GM12878 (cell line): Measurements from ENCODE around the gene PLA2G3. TPM values are rescaled to one million over a fixed set of nuclear protein-coding genes. Genes with fewer than 3 reads are reported as not detected.

Experiments
- ATAC-seq: fragments of 200-7000 bp; cut with Tn5 transposase; 3 replicates; pipeline ENCODE4 v1.9.1; 2020; ENCODE audit warnings: mild to moderate bottlenecking, moderate library complexity
- BruUV-seq: library from RNA; stranded (reverse); fragments of 400-500 nt; replicated peaks from 2 replicates; lab custom pipeline; 2021; lab: Mats Ljungman, UMichigan
- CTCF ChIA-PET: fragments of 300-600 bp; sonication (Branson Sonifier 250); formaldehyde crosslinking; extraction: SDS; loops from one replicate; lab custom pipeline; 2021; ENCODE audit warnings: inconsistent platforms; lab: Yijun Ruan, JAX
- POLR2A ChIA-PET: fragments of 350-600 bp; formaldehyde crosslinking; extraction: SDS; loops from one replicate; lab custom pipeline; 2021; ENCODE audit warnings: inconsistent platforms; lab: Charles Lee
- RAD21 ChIA-PET: fragments of 300-600 bp; sonication (Branson Sonifier 250); formaldehyde crosslinking; loops from one replicate; lab custom pipeline; 2023; ENCODE audit warnings: antibody characterized with exemption; ENCODE audit not compliant: unreplicated experiment; lab: Charles Lee
- SMC1A ChIA-PET: fragments of 300-600 bp; sonication (Branson Sonifier 250); formaldehyde crosslinking; loops from one replicate; lab custom pipeline; 2023; ENCODE audit not compliant: unreplicated experiment, uncharacterized antibody; lab: Charles Lee
- DNase-seq: peaks from one replicate; pipeline ENCODE4 v3.0.0-alpha.2; 2011; ENCODE audit warnings: low read depth, low spot score
- FAIRE-seq: peaks from 3 replicates; lab custom pipeline; 2011; peaks lifted over from hg19 to GRCh38; lab: Jason Lieb, UNC
- H2AFZ ChIP-seq: 2 replicates; pipeline ENCODE4 v1.6.0; 2011; ENCODE audit warnings: low read depth, low read length, control low read depth; ENCODE audit not compliant: control insufficient read depth
- H3K27ac ChIP-seq: 2 replicates; pipeline ENCODE4 v1.5.1; 2011; ENCODE audit warnings: control low read depth; ENCODE audit not compliant: control insufficient read depth, insufficient read depth
- H3K27me3 ChIP-seq, 2 experiments: replicated peaks in 1 of 2; 2 replicates each; pipeline versions ENCODE4 v1.6.0 to v1.6.1; 2011; ENCODE audit warnings: low read length in 1 of 2; ENCODE audit not compliant: control insufficient read depth in 2 of 2, insufficient read depth in 2 of 2
- H3K36me3 ChIP-seq, 2 experiments: 2 replicates each; pipeline ENCODE4 v1.5.1; 2011; ENCODE audit warnings: low read length in 1 of 2; ENCODE audit not compliant: control insufficient read depth in 2 of 2, insufficient read depth in 2 of 2
- H3K4me1 ChIP-seq: 2 replicates; pipeline ENCODE4 v1.6.1; 2011; ENCODE audit warnings: mild to moderate bottlenecking, low read length, moderate library complexity, mixed read lengths; ENCODE audit not compliant: control insufficient read depth, insufficient read depth
- H3K4me2 ChIP-seq: 2 replicates; pipeline ENCODE4 v1.6.0; 2011; ENCODE audit warnings: control low read depth; ENCODE audit not compliant: control insufficient read depth, insufficient read depth
- H3K4me3 ChIP-seq: fragments of 200-600 bp; sonication (generic); 2 replicates; pipeline ENCODE4 v1.5.1; 2016
- H3K79me2 ChIP-seq: 2 replicates; pipeline ENCODE4 v1.6.0; 2011; ENCODE audit warnings: low read length; ENCODE audit not compliant: control insufficient read depth, insufficient read depth
- H3K9ac ChIP-seq: 2 replicates; pipeline ENCODE4 v1.8.0; 2011; ENCODE audit warnings: low read length, control low read depth, mixed read lengths; ENCODE audit not compliant: control insufficient read depth, insufficient read depth
- H3K9me3 ChIP-seq: replicated peaks from 3 replicates; pipeline ENCODE4 v1.5.1; 2011; ENCODE audit warnings: mild to moderate bottlenecking, low read length; ENCODE audit not compliant: control insufficient read depth, insufficient read depth
- H4K20me1 ChIP-seq: 2 replicates; pipeline ENCODE4 v1.6.0; 2011; ENCODE audit not compliant: control insufficient read depth, insufficient read depth
- BHLHE40 ChIP-seq, 2 experiments: fragments of 450-650 bp in 1 of 2; IDR thresholded peaks; 2 replicates each; pipeline ENCODE4 v1.6.1; 2011 to 2017; ENCODE audit warnings: low read depth in 2 of 2, borderline replicate concordance in 1 of 2, improper control_type of control experiment in 1 of 2, low read length in 1 of 2, mild to moderate bottlenecking in 1 of 2
- CHD2 ChIP-seq: IDR thresholded peaks from 2 replicates; pipeline ENCODE4 v1.6.1; 2011; ENCODE audit warnings: low read depth, low read length, improper control_type of control experiment, borderline replicate concordance
- E2F4 ChIP-seq: IDR thresholded peaks from 2 replicates; pipeline ENCODE4 v1.6.1; 2012; ENCODE audit warnings: low read depth, low read length, improper control_type of control experiment
- GATAD2B ChIP-seq: fragments of 450-650 bp; conservative IDR thresholded peaks from 2 replicates; pipeline ENCODE4 v1.6.1; 2017; ENCODE audit warnings: low read depth, mild to moderate bottlenecking, moderate library complexity
- HDGF ChIP-seq: fragments of 450-650 bp; IDR thresholded peaks from 2 replicates; pipeline ENCODE4 v1.6.1; 2016; ENCODE audit warnings: antibody characterized with exemption
- KLF5 ChIP-seq: fragments of 450-650 bp; IDR thresholded peaks from 2 replicates; pipeline ENCODE4 v1.6.1; 2014; ENCODE audit warnings: mild to moderate bottlenecking; ENCODE audit not compliant: partially characterized antibody
- NR2F1 ChIP-seq: fragments of 450-650 bp; conservative IDR thresholded peaks from 2 replicates; pipeline ENCODE4 v1.6.1; 2017; ENCODE audit warnings: mild to moderate bottlenecking
- POLR2A ChIP-seq: IDR thresholded peaks from 2 replicates; pipeline ENCODE4 v1.6.1; 2011; ENCODE audit warnings: low read depth, mild to moderate bottlenecking, low read length
- POU2F2 ChIP-seq: IDR thresholded peaks from 3 replicates; pipeline ENCODE4 v1.6.1; 2011; ENCODE audit warnings: low read depth, mild to moderate bottlenecking, low read length, borderline replicate concordance
- SPI1 ChIP-seq: IDR thresholded peaks from 2 replicates; pipeline ENCODE4 v1.6.1; 2011; ENCODE audit warnings: low read depth, mild to moderate bottlenecking, low read length, moderate library complexity, borderline replicate concordance; ENCODE audit not compliant: insufficient read depth
- SREBF1 ChIP-seq: IDR thresholded peaks from 2 replicates; pipeline ENCODE4 v1.6.1; 2012; ENCODE audit warnings: mild to moderate bottlenecking, low read length
- WGBS: methylation state at CpG from one replicate; pipeline ENCODE4 v1.1.6; 2016; ENCODE audit warnings: low lambda C conversion rate; ENCODE audit not compliant: insufficient replicate concordance, insufficient coverage; ENCODE audit errors: missing lambda C conversion rate; 5-methylcytosine and 5-hydroxymethylcytosine counted together
- in situ Hi-C: fragments of 300-500 bp; cut with MboI; formaldehyde crosslinking; loops from 9 replicates; pipeline ENCODE4 v1.14.3; 2018; ENCODE audit warnings: mixed read lengths
- intact Hi-C: fragments of 100-400 bp; cut with micrococcal nuclease; formaldehyde crosslinking; loops from one replicate; pipeline ENCODE4 v1.14.2; 2022; ENCODE audit not compliant: unreplicated experiment
- polyA plus RNA-seq, 11 experiments: library from polyadenylated mRNA; depleted of rRNA in 4 of 11; unstranded in 6 of 11; stranded (reverse) in 5 of 11; fragments of >200 nt; fragmentation: Nextera tagmentation in 4 of 11; fragmentation: Illumina TruSeq in 1 of 11; extraction: Ambion mirVana in 4 of 11; extraction: Trizol in 1 of 11; gene quantifications; 1 replicate in 1 of 11; 2 replicates in 10 of 11; pipeline versions ENCODE4 v1.2.1 to v1.2.3, GENCODE V29; 2011 to 2016; ENCODE audit warnings: inconsistent platforms in 2 of 11, missing spikeins in 2 of 11, low read depth in 1 of 11
- total RNA-seq, 4 experiments: library from RNA; depleted of rRNA in 3 of 4; stranded (reverse); fragments of >200 nt in 3 of 4; fragmentation: Illumina TruSeq in 1 of 4; extraction: Trizol in 1 of 4; gene quantifications; 2 replicates each; pipeline versions ENCODE4 v1.2.1 to v1.2.3, GENCODE V29; 2013 to 2021
- TF ChIP-seq, protein P1 (sequence below), 3 experiments: IDR thresholded peaks in 2 of 3; conservative IDR thresholded peaks in 1 of 3; 2 replicates each; pipeline ENCODE4 v1.5.1; 2011; ENCODE audit warnings: low read depth in 3 of 3, low read length in 3 of 3, mild to moderate bottlenecking in 3 of 3, control low read depth in 2 of 3, moderate library complexity in 2 of 3, inconsistent platforms in 1 of 3, mixed read lengths in 1 of 3; ENCODE audit not compliant: control insufficient read depth in 2 of 3, insufficient read depth in 1 of 3; ENCODE audit errors: extremely low read depth in 1 of 3

PLA2G3 gene
- total and polyA plus RNA-seq, 10 of the 15 experiments (the other 5 are each of a cell fraction or from before 2014, with no cell fraction given) = 0.04 TPM; not detected in 9

GRCh38 chr22:31104869-31105268, 35.4 kb downstream of the PLA2G3 start:
- intact Hi-C loops = loop anchor here (5.0 kb wide), 1 partner anchor 167 kb away; no protein-coding TSS in a partner anchor
- Histone ChIP-seq H3K79me2 (no peaks in the 10 kb centered on the region), H3K4me1 (no peaks in the 10 kb centered on the region; the same call in 1 of the 2 replicates), H2AFZ (no peak overlapping the region), H3K27me3 (no peaks in the 10 kb centered on the region), H3K27ac (no peak overlapping the region), H3K9me3 (no peaks in the 10 kb centered on the region), H3K36me3 (no peaks in the 10 kb centered on the region), H3K4me2 (no peak overlapping the region), H3K4me3 (no peak overlapping the region), H3K9ac (no peak overlapping the region), H4K20me1 (no peaks in the 10 kb centered on the region)
- ChIA-PET SMC1A (interaction anchor here (1.3 kb wide), 1 partner anchor 9 kb away, joined by 4 read pairs; no protein-coding TSS in a partner anchor), RAD21 (interaction anchor here (1.4 kb wide), 1 partner anchor 9 kb away, joined by 5 read pairs; no protein-coding TSS in a partner anchor), CTCF (interaction anchor here (0.6 to 2.6 kb wide), 13 partner anchors 9 to 470 kb away, joined by 3 to 15 read pairs (median 3); no protein-coding TSS in a partner anchor), POLR2A (no interaction called here)
- DNase-seq (no peak), FAIRE-seq (no peak), ATAC-seq (peak; percentile 32)
- WGBS = 90% methylated on average over 34 of the region's 35 CpGs
- no TSS peak for BruUV-seq
- TF ChIP-seq, protein P1, sequence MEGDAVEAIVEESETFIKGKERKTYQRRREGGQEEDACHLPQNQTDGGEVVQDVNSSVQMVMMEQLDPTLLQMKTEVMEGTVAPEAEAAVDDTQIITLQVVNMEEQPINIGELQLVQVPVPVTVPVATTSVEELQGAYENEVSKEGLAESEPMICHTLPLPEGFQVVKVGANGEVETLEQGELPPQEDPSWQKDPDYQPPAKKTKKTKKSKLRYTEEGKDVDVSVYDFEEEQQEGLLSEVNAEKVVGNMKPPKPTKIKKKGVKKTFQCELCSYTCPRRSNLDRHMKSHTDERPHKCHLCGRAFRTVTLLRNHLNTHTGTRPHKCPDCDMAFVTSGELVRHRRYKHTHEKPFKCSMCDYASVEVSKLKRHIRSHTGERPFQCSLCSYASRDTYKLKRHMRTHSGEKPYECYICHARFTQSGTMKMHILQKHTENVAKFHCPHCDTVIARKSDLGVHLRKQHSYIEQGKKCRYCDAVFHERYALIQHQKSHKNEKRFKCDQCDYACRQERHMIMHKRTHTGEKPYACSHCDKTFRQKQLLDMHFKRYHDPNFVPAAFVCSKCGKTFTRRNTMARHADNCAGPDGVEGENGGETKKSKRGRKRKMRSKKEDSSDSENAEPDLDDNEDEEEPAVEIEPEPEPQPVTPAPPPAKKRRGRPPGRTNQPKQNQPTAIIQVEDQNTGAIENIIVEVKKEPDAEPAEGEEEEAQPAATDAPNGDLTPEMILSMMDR (IDR thresholded peaks at IDR 0.05 in 2 of 3, conservative IDR thresholded peaks at IDR 0.05 in 1 of 3; ENCODE audit: control insufficient read depth in 2 of 3, extremely low read depth in 1 of 3, insufficient read depth in 1 of 3, low read depth in 3 of 3, low read length in 3 of 3) = peak; percentile 21 to 58 (median 43); a peak in 5 of 6 replicates
- peak; percentile 81 for TF ChIP-seq NR2F1
- 0 out of 2 replicates have a peak, but pooled peaks have one; percentile 38 for TF ChIP-seq GATAD2B
- no peak for TF ChIP-seq E2F4
- peak in 1 of 2 experiments; percentile 23; a peak in 1 of 4 replicates for TF ChIP-seq BHLHE40 (IDR thresholded peaks at IDR 0.05; ENCODE audit: borderline replicate concordance in 1 of 2, low read depth in 2 of 2, low read length in 1 of 2)
- no peak for TF ChIP-seq SPI1
- no peak for TF ChIP-seq POLR2A
- TF ChIP-seq HDGF = no peak
- TF ChIP-seq POU2F2 = no peak
- no peak for TF ChIP-seq KLF5
- TF ChIP-seq SREBF1 = no peak
- 0 out of 2 replicates have a peak, but pooled peaks have one; percentile 22 for TF ChIP-seq CHD2
- in situ Hi-C loops = no loop called here
